ENCODE measurements around the gene GALR2. TPM values are rescaled to one million over a fixed set of nuclear protein-coding genes. Genes with fewer than 3 reads are reported as not detected.
"Not testable (repeated sequence)": the region's sequence is repeated elsewhere in the genome, so short reads cannot be mapped to it uniquely, and the experiment has no call there.

The GALR2 gene
- total RNA-seq, 2 experiments from 2014 or later, result 0.63 TPM; not detected in 1

DNA sequence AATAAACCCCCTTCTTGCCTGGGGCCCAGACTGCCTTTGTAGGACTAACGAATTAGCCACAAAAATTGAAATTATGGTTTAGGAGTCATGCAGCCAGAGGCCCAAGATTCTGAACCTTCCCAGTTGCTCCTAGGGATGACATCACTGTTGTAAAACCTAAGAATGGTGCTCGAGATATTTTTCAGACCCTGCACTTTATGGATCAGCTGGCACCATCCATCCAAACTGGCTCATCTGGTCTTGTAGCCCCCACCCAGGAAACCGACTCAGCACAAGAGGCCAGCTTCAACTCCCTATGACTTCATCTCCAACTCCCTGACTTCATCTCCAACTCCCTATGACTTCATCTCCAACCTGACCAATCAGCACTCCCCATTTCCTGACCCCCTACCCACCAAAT, 36.5 kb upstream of the GALR2 start:
- no peaks in the 10 kb centered on the region for H3K79me2 ChIP-seq (ENCODE audit: insufficient read depth, low read depth, low read length)
- no peak for TF ChIP-seq EZH2phosphoT487 (IDR thresholded peaks at IDR 0.05; ENCODE audit: borderline replicate concordance, low read depth, low read length)
- TF ChIP-seq, protein P1, sequence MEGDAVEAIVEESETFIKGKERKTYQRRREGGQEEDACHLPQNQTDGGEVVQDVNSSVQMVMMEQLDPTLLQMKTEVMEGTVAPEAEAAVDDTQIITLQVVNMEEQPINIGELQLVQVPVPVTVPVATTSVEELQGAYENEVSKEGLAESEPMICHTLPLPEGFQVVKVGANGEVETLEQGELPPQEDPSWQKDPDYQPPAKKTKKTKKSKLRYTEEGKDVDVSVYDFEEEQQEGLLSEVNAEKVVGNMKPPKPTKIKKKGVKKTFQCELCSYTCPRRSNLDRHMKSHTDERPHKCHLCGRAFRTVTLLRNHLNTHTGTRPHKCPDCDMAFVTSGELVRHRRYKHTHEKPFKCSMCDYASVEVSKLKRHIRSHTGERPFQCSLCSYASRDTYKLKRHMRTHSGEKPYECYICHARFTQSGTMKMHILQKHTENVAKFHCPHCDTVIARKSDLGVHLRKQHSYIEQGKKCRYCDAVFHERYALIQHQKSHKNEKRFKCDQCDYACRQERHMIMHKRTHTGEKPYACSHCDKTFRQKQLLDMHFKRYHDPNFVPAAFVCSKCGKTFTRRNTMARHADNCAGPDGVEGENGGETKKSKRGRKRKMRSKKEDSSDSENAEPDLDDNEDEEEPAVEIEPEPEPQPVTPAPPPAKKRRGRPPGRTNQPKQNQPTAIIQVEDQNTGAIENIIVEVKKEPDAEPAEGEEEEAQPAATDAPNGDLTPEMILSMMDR (conservative IDR thresholded peaks at IDR 0.05; ENCODE audit: low read length), result no peak
- no peaks in the 10 kb centered on the region for H3K9me2 ChIP-seq (ENCODE audit: insufficient read depth, low read length)
- H3K36me3 ChIP-seq (ENCODE audit: insufficient read depth, low read length), result peaks cover 59% of the 10 kb centered on the region
- ChIA-PET POLR2A (no interaction called here), CTCF (ENCODE audit: unreplicated experiment) (no interaction called here)
- no peak overlapping the region for H3K4me3 ChIP-seq (ENCODE audit: low read depth, low read length, poor library complexity, severe bottlenecking)
- H3K9me3 ChIP-seq (ENCODE audit: low read length), result no peaks in the 10 kb centered on the region
- H2AFZ ChIP-seq (ENCODE audit: low read length), result no peak overlapping the region
- H3K4me2 ChIP-seq (ENCODE audit: low read length), result no peak overlapping the region
- no peak for DNase-seq (ENCODE audit: low spot score)
- no TSS peak for BruUV-seq (replicated peaks)
- intact Hi-C loops (cut with micrococcal nuclease; ENCODE audit: unreplicated experiment), result no loop called here
- H3K27ac ChIP-seq (ENCODE audit: low read depth, low read length, poor library complexity, severe bottlenecking), result no peak overlapping the region
- no peaks in the 10 kb centered on the region for H3K4me1 ChIP-seq (ENCODE audit: insufficient read depth, low read length, poor library complexity, severe bottlenecking)
- H4K20me1 ChIP-seq (ENCODE audit: insufficient read depth, low read length), result no peaks in the 10 kb centered on the region

- POLR2A ChIA-PET, result interaction anchor here (0.6 to 1.1 kb wide), 2 partner anchors 8 to 326 kb away, joined by 3 to 6 read pairs; no protein-coding TSS in a partner anchor
- BruUV-seq (replicated peaks), result TSS peak; percentile 88
Observed at GRCh38 chr17:76039121-76039520, 35.5 kb upstream of the GALR2 start.

GRCh38 chr17:76040376-76040775, 34.2 kb upstream of the GALR2 start:
- Histone ChIP-seq H2AFZ (ENCODE audit: low read length) (no peak overlapping the region), H3K36me3 (ENCODE audit: insufficient read depth, low read length) (peaks cover 82% of the 10 kb centered on the region), H4K20me1 (ENCODE audit: insufficient read depth, low read length) (no peaks in the 10 kb centered on the region), H3K9me2 (ENCODE audit: insufficient read depth, low read length) (no peaks in the 10 kb centered on the region), H3K4me1 (ENCODE audit: insufficient read depth, low read length, poor library complexity, severe bottlenecking) (no peaks in the 10 kb centered on the region), H3K9me3 (ENCODE audit: low read length) (no peaks in the 10 kb centered on the region), H3K27ac (ENCODE audit: low read depth, low read length, poor library complexity, severe bottlenecking) (no peak overlapping the region), H3K4me2 (ENCODE audit: low read length) (no peak overlapping the region), H3K4me3 (ENCODE audit: low read depth, low read length, poor library complexity, severe bottlenecking) (no peak overlapping the region), H3K79me2 (ENCODE audit: insufficient read depth, low read depth, low read length) (no peaks in the 10 kb centered on the region)
- no peak for DNase-seq (ENCODE audit: low spot score)
- ChIA-PET POLR2A (no interaction called here), CTCF (ENCODE audit: unreplicated experiment) (no interaction called here)
- no peak for TF ChIP-seq EZH2phosphoT487 (IDR thresholded peaks at IDR 0.05; ENCODE audit: borderline replicate concordance, low read depth, low read length)
- TF ChIP-seq, protein P1 (conservative IDR thresholded peaks at IDR 0.05; ENCODE audit: low read length), result no peak
- no TSS peak for BruUV-seq (replicated peaks)
- intact Hi-C loops (cut with micrococcal nuclease; ENCODE audit: unreplicated experiment), result no loop called here

More at GRCh38 chr17:76039121-76039520, 35.5 kb upstream of the GALR2 start:
- Histone ChIP-seq H3K27ac (ENCODE audit: low read depth, low read length, poor library complexity, severe bottlenecking) (no peak overlapping the region), H3K36me3 (ENCODE audit: insufficient read depth, low read length) (peaks cover 69% of the 10 kb centered on the region), H3K4me3 (ENCODE audit: low read depth, low read length, poor library complexity, severe bottlenecking) (no peak overlapping the region), H2AFZ (ENCODE audit: low read length) (no peak overlapping the region), H3K4me2 (ENCODE audit: low read length) (no peak overlapping the region), H4K20me1 (ENCODE audit: insufficient read depth, low read length) (no peaks in the 10 kb centered on the region), H3K79me2 (ENCODE audit: insufficient read depth, low read depth, low read length) (no peaks in the 10 kb centered on the region), H3K9me2 (ENCODE audit: insufficient read depth, low read length) (no peaks in the 10 kb centered on the region), H3K4me1 (ENCODE audit: insufficient read depth, low read length, poor library complexity, severe bottlenecking) (no peaks in the 10 kb centered on the region), H3K9me3 (ENCODE audit: low read length) (no peaks in the 10 kb centered on the region)
- DNase-seq (ENCODE audit: low spot score), result no peak
- intact Hi-C loops (cut with micrococcal nuclease; ENCODE audit: unreplicated experiment), result no loop called here
- TF ChIP-seq, protein P1 (conservative IDR thresholded peaks at IDR 0.05; ENCODE audit: low read length), result no peak
- TF ChIP-seq EZH2phosphoT487 (IDR thresholded peaks at IDR 0.05; ENCODE audit: borderline replicate concordance, low read depth, low read length), result no peak
- CTCF ChIA-PET (ENCODE audit: unreplicated experiment), result no interaction called here

DNA sequence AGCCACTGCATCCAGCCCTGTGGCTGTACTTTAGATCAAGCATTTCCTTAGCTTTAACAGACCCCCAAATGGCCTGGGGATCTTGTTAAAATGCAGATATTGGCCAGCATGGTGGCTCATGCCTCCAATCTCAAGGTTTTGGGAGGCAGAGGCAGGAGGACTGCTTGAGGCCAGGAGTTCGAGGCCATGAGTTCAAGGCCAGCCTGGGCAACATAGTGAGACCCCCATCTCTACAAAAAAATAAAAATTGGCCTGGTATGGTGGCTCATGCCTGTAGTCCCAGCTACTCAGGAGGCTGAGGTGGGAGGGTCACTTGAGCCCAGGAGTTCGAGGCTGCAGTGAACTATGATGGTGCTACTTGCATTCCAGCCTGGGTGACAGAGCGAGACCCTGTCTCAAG, 31.7 kb upstream of the GALR2 start:
- DNase-seq (ENCODE audit: low spot score); H3K4me2 ChIP-seq (ENCODE audit: low read length); intact Hi-C loops (cut with micrococcal nuclease; ENCODE audit: unreplicated experiment); H3K79me2 ChIP-seq (ENCODE audit: insufficient read depth, low read depth, low read length); H3K9me2 ChIP-seq (ENCODE audit: insufficient read depth, low read length); H3K27ac ChIP-seq (ENCODE audit: low read depth, low read length, poor library complexity, severe bottlenecking); H4K20me1 ChIP-seq (ENCODE audit: insufficient read depth, low read length); BruUV-seq (replicated peaks); H2AFZ ChIP-seq (ENCODE audit: low read length); CTCF ChIA-PET (ENCODE audit: unreplicated experiment); H3K9me3 ChIP-seq (ENCODE audit: low read length); H3K4me3 ChIP-seq (ENCODE audit: low read depth, low read length, poor library complexity, severe bottlenecking); POLR2A ChIA-PET: not testable (repeated sequence)
- peaks cover 11% of the 10 kb centered on the region for H3K4me1 ChIP-seq (ENCODE audit: insufficient read depth, low read length, poor library complexity, severe bottlenecking)
- H3K36me3 ChIP-seq (ENCODE audit: insufficient read depth, low read length), result peaks cover 98% of the 10 kb centered on the region
